ENCODE results near the gene FAM43B. TPM values are rescaled to one million over a fixed set of nuclear protein-coding genes. Genes with fewer than 3 reads are reported as not detected.

FAM43B gene
- total and polyA plus RNA-seq, 2 experiments from 2014 or later = 0.11 to 0.31 TPM

- H3K27me3 ChIP-seq (replicated peaks; ENCODE audit: insufficient read depth) = peaks cover 37% of the 10 kb centered on the region
Measured at GRCh38 chr1:20533635-20534034, 18.7 kb upstream of the FAM43B start.

GRCh38 chr1:20534659-20535417, 17.5 kb upstream of the FAM43B start:
- no peaks in the 10 kb centered on the region for H3K79me2 ChIP-seq (ENCODE audit: insufficient read depth)
- H3K9me2 ChIP-seq (ENCODE audit: insufficient read depth) = no peaks in the 10 kb centered on the region
- DNase-seq = no peak
- peaks cover 25% of the 10 kb centered on the region for H3K27me3 ChIP-seq (replicated peaks; ENCODE audit: insufficient read depth)
- 66 to 70% methylated on average over 12 of the region's 12 CpGs for WGBS, 2 experiments (ENCODE audit: low coverage in 1 of 2, low lambda C conversion rate in 2 of 2, missing lambda C conversion rate in 2 of 2)
- no peak overlapping the region for H3K4me3 ChIP-seq
- no peak overlapping the region for H2AFZ ChIP-seq
- in situ Hi-C loops (cut with MboI) = loop anchor here (5.0 to 25.0 kb wide), 2 partner anchors 102 to 652 kb away; partner anchors contain the start of gene EIF4G3
- no peaks in the 10 kb centered on the region for H3K4me1 ChIP-seq (ENCODE audit: insufficient read depth)
- H3K27ac ChIP-seq = no peak overlapping the region
- no peaks in the 10 kb centered on the region for H4K20me1 ChIP-seq (ENCODE audit: insufficient read depth)
- H3K9me3 ChIP-seq (ENCODE audit: low read depth) = no peaks in the 10 kb centered on the region
- no peak overlapping the region for H3K9ac ChIP-seq
- TF ChIP-seq EZH2 (IDR thresholded peaks at IDR 0.05; ENCODE audit: insufficient read depth, poor library complexity, severe bottlenecking) = no peak
- TF ChIP-seq EZH2phosphoT487 (IDR thresholded peaks at IDR 0.05; ENCODE audit: insufficient read depth, low read depth) = no peak
- no peaks in the 10 kb centered on the region for H3F3A ChIP-seq (ENCODE audit: insufficient read depth)
- no peak overlapping the region for H3K4me2 ChIP-seq (ENCODE audit: unreplicated experiment)
- no peaks in the 10 kb centered on the region for H3K36me3 ChIP-seq (ENCODE audit: low read depth)

More at GRCh38 chr1:20533635-20534034, 18.7 kb upstream of the FAM43B start:
- in situ Hi-C loops (cut with MboI) = loop anchor here (5.0 to 25.0 kb wide), 2 partner anchors 104 to 654 kb away; partner anchors contain the start of gene EIF4G3
- H3K4me1 ChIP-seq (ENCODE audit: insufficient read depth) = no peaks in the 10 kb centered on the region
- H3K36me3 ChIP-seq (ENCODE audit: low read depth) = no peaks in the 10 kb centered on the region
- H3K9me2 ChIP-seq (ENCODE audit: insufficient read depth) = no peaks in the 10 kb centered on the region
- H3F3A ChIP-seq (ENCODE audit: insufficient read depth) = no peaks in the 10 kb centered on the region
- no peak overlapping the region for H3K4me3 ChIP-seq
- H3K79me2 ChIP-seq (ENCODE audit: insufficient read depth) = no peaks in the 10 kb centered on the region
- no peaks in the 10 kb centered on the region for H4K20me1 ChIP-seq (ENCODE audit: insufficient read depth)
- no peak overlapping the region for H3K9ac ChIP-seq
- TF ChIP-seq EZH2 (IDR thresholded peaks at IDR 0.05; ENCODE audit: insufficient read depth, poor library complexity, severe bottlenecking) (no peak), EZH2phosphoT487 (IDR thresholded peaks at IDR 0.05; ENCODE audit: insufficient read depth, low read depth) (no peak)
- H3K9me3 ChIP-seq (ENCODE audit: low read depth) = no peaks in the 10 kb centered on the region
- no peak overlapping the region for H3K4me2 ChIP-seq (ENCODE audit: unreplicated experiment)
- no peak for DNase-seq
- H3K27ac ChIP-seq = no peak overlapping the region
- WGBS, 2 experiments (ENCODE audit: low coverage in 1 of 2, low lambda C conversion rate in 2 of 2, missing lambda C conversion rate in 2 of 2) = 48 to 58% methylated on average over 4 of the region's 4 CpGs
- no peak overlapping the region for H2AFZ ChIP-seq

GRCh38 chr1:20538227-20538626, 14.1 kb upstream of the FAM43B start:
- in situ Hi-C loops (cut with MboI) = loop anchor here (25.0 kb wide), 1 partner anchor 649 kb away; the partner anchor contains the start of gene EIF4G3

GRCh38 chr1:20538760-20539551, 13.4 kb upstream of the FAM43B start:
- peaks cover 20% of the 10 kb centered on the region for H3K27me3 ChIP-seq (replicated peaks; ENCODE audit: insufficient read depth)
- no peak for DNase-seq
- H3K9ac ChIP-seq = no peak overlapping the region
- TF ChIP-seq EZH2 (IDR thresholded peaks at IDR 0.05; ENCODE audit: insufficient read depth, poor library complexity, severe bottlenecking) = no peak
- TF ChIP-seq EZH2phosphoT487 (IDR thresholded peaks at IDR 0.05; ENCODE audit: insufficient read depth, low read depth) = no peak
- no peak overlapping the region for H3K27ac ChIP-seq
- no peaks in the 10 kb centered on the region for H3K36me3 ChIP-seq (ENCODE audit: low read depth)
- H3F3A ChIP-seq (ENCODE audit: insufficient read depth) = no peaks in the 10 kb centered on the region
- WGBS, 2 experiments (ENCODE audit: low coverage in 1 of 2, low lambda C conversion rate in 2 of 2, missing lambda C conversion rate in 2 of 2) = 79 to 82% methylated on average over 3 of the region's 3 CpGs
- in situ Hi-C loops (cut with MboI) = loop anchor here (25.0 kb wide), 1 partner anchor 648 kb away; the partner anchor contains the start of gene EIF4G3
- no peak overlapping the region for H3K4me2 ChIP-seq (ENCODE audit: unreplicated experiment)
- H3K4me3 ChIP-seq = no peak overlapping the region
- H3K9me3 ChIP-seq (ENCODE audit: low read depth) = no peaks in the 10 kb centered on the region
- no peaks in the 10 kb centered on the region for H3K9me2 ChIP-seq (ENCODE audit: insufficient read depth)
- no peaks in the 10 kb centered on the region for H3K79me2 ChIP-seq (ENCODE audit: insufficient read depth)
- H4K20me1 ChIP-seq (ENCODE audit: insufficient read depth) = no peaks in the 10 kb centered on the region
- no peak overlapping the region for H2AFZ ChIP-seq
- no peaks in the 10 kb centered on the region for H3K4me1 ChIP-seq (ENCODE audit: insufficient read depth)

More at GRCh38 chr1:20538227-20538626, 14.1 kb upstream of the FAM43B start:
- TF ChIP-seq EZH2phosphoT487 (IDR thresholded peaks at IDR 0.05; ENCODE audit: insufficient read depth, low read depth) (no peak), EZH2 (IDR thresholded peaks at IDR 0.05; ENCODE audit: insufficient read depth, poor library complexity, severe bottlenecking) (no peak)
- H3K4me3 ChIP-seq = no peak overlapping the region
- H3K4me1 ChIP-seq (ENCODE audit: insufficient read depth) = no peaks in the 10 kb centered on the region
- H3K4me2 ChIP-seq (ENCODE audit: unreplicated experiment) = no peak overlapping the region
- H3F3A ChIP-seq (ENCODE audit: insufficient read depth) = no peaks in the 10 kb centered on the region
- no peak overlapping the region for H3K9ac ChIP-seq
- H3K9me2 ChIP-seq (ENCODE audit: insufficient read depth) = no peaks in the 10 kb centered on the region
- no peak for DNase-seq
- WGBS, 2 experiments (ENCODE audit: low coverage in 1 of 2, low lambda C conversion rate in 2 of 2, missing lambda C conversion rate in 2 of 2) = 39 to 46% methylated on average over 2 of the region's 2 CpGs
- no peak overlapping the region for H2AFZ ChIP-seq
- no peaks in the 10 kb centered on the region for H3K9me3 ChIP-seq (ENCODE audit: low read depth)
- no peaks in the 10 kb centered on the region for H3K79me2 ChIP-seq (ENCODE audit: insufficient read depth)
- H3K27ac ChIP-seq = no peak overlapping the region
- H3K27me3 ChIP-seq (replicated peaks; ENCODE audit: insufficient read depth) = peaks cover 13% of the 10 kb centered on the region
- H3K36me3 ChIP-seq (ENCODE audit: low read depth) = no peaks in the 10 kb centered on the region
- H4K20me1 ChIP-seq (ENCODE audit: insufficient read depth) = no peaks in the 10 kb centered on the region
